ENCODE measurements around the gene HCK.

GRCh38 chr20:32089637-32090362 lies 37.8 kb downstream of the HCK start:
- TF ChIP-seq SP1 (CRISPR knock-in tag; conservative IDR thresholded peaks at IDR 0.05) (peak; percentile 45; the same call in 1 of the 2 replicates), MXD4 (CRISPR knock-in tag; IDR thresholded peaks at IDR 0.05; ENCODE audit: borderline replicate concordance) (no peak), ZNF232 (CRISPR knock-in tag; IDR thresholded peaks at IDR 0.05) (no peak)
- TF ChIP-seq, protein P1, sequence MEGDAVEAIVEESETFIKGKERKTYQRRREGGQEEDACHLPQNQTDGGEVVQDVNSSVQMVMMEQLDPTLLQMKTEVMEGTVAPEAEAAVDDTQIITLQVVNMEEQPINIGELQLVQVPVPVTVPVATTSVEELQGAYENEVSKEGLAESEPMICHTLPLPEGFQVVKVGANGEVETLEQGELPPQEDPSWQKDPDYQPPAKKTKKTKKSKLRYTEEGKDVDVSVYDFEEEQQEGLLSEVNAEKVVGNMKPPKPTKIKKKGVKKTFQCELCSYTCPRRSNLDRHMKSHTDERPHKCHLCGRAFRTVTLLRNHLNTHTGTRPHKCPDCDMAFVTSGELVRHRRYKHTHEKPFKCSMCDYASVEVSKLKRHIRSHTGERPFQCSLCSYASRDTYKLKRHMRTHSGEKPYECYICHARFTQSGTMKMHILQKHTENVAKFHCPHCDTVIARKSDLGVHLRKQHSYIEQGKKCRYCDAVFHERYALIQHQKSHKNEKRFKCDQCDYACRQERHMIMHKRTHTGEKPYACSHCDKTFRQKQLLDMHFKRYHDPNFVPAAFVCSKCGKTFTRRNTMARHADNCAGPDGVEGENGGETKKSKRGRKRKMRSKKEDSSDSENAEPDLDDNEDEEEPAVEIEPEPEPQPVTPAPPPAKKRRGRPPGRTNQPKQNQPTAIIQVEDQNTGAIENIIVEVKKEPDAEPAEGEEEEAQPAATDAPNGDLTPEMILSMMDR (IDR thresholded peaks at IDR 0.05), result no peak

Measured in WTC11 (cell line).